GM18909 (cell line): Measurements from ENCODE around the gene TRPM2.

Experiments used
- ATAC-seq: cut with Tn5 transposase; IDR thresholded peaks from one replicate; pipeline ENCODE4 v1.9.1; 2021; ENCODE audit warnings: mild to moderate bottlenecking; ENCODE audit not compliant: unreplicated experiment, poor library complexity

Gene TRPM2

GRCh38 chr21:44321846-44322450 is 31.5 kb upstream of the TRPM2 start:
- ATAC-seq: no peak

- ATAC-seq: no peak
These were observed 30.6 kb upstream of the TRPM2 start for GRCh38 chr21:44322621-44323325.

- ATAC-seq: no peak
These were observed 29.8 kb upstream of the TRPM2 start for GRCh38 chr21:44323591-44323990.

GRCh38 chr21:44324106-44324853 is 29.1 kb upstream of the TRPM2 start:
- ATAC-seq: no peak

- no peak for ATAC-seq
These were observed 28.6 kb upstream of the TRPM2 start for GRCh38 chr21:44324854-44325107.

- ATAC-seq: no peak
These were observed 27.8 kb upstream of the TRPM2 start for GRCh38 chr21:44325386-44326271.

- no peak for ATAC-seq
These were observed 27.2 kb upstream of the TRPM2 start for GRCh38 chr21:44326272-44326647.

- ATAC-seq: no peak
These were observed 26.5 kb upstream of the TRPM2 start for GRCh38 chr21:44326716-44327602.

GRCh38 chr21:44327603-44327974 is 25.8 kb upstream of the TRPM2 start:
- ATAC-seq: no peak

- no peak for ATAC-seq
These were observed 25.1 kb upstream of the TRPM2 start for GRCh38 chr21:44328242-44328895.

GRCh38 chr21:44329086-44329889 is 24.1 kb upstream of the TRPM2 start:
- no peak for ATAC-seq

- no peak for ATAC-seq
These were observed 23.3 kb upstream of the TRPM2 start for GRCh38 chr21:44329971-44330681.

- ATAC-seq: no peak
These were observed 22.7 kb upstream of the TRPM2 start for GRCh38 chr21:44330698-44331097.

- no peak for ATAC-seq
These were observed 22.2 kb upstream of the TRPM2 start for GRCh38 chr21:44331209-44331608.

- ATAC-seq: no peak
These were observed 21.6 kb upstream of the TRPM2 start for GRCh38 chr21:44331650-44332307.

GRCh38 chr21:44332383-44332782 is 21.0 kb upstream of the TRPM2 start:
- ATAC-seq: no peak

GRCh38 chr21:44332965-44333364 is 20.5 kb upstream of the TRPM2 start:
- no peak for ATAC-seq
